ENCODE data around the gene ADAMTS1.

DNA sequence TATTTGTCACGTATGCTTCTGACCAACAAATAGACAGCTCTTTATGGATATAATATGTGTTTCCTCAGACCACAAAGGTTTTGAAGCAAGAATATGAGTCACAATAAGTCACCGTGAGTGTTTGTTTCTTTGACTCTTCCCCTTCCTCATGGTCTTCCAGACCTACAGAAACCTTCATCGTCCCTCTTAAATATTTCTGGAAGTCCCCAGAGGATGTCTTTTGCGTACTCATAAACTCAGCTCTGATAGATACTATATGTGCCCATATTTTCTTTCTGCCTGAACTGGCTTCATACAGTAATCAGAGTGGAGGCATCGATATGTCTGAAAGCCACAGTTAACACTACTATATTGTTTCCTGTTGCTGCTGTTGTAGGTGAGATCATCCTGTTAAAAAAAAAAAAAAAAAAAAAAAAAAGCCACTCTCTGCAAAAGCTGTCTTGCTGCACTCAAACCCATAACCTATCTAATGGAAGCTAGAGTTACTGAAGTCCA lies 38.4 kb downstream of the ADAMTS1 start:
- TF ChIP-seq, protein P1, sequence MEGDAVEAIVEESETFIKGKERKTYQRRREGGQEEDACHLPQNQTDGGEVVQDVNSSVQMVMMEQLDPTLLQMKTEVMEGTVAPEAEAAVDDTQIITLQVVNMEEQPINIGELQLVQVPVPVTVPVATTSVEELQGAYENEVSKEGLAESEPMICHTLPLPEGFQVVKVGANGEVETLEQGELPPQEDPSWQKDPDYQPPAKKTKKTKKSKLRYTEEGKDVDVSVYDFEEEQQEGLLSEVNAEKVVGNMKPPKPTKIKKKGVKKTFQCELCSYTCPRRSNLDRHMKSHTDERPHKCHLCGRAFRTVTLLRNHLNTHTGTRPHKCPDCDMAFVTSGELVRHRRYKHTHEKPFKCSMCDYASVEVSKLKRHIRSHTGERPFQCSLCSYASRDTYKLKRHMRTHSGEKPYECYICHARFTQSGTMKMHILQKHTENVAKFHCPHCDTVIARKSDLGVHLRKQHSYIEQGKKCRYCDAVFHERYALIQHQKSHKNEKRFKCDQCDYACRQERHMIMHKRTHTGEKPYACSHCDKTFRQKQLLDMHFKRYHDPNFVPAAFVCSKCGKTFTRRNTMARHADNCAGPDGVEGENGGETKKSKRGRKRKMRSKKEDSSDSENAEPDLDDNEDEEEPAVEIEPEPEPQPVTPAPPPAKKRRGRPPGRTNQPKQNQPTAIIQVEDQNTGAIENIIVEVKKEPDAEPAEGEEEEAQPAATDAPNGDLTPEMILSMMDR (IDR thresholded peaks at IDR 0.05), result no peak
- TF ChIP-seq POLR2AphosphoS5 (IDR thresholded peaks at IDR 0.05), result no peak
- no peak for TF ChIP-seq POLR2A (IDR thresholded peaks at IDR 0.05)
- no peak for TF ChIP-seq EP300 (IDR thresholded peaks at IDR 0.05; ENCODE audit: low read depth)
